GM19239 (cell line): ENCODE results near the gene ALK.

Experiments
- DNase-seq: peaks from one replicate; pipeline ENCODE4 v3.0.0; 2011; ENCODE audit warnings: low spot score; ENCODE audit not compliant: insufficient read length
- FAIRE-seq: peaks from 2 replicates; lab custom pipeline; 2011; peaks lifted over from hg19 to GRCh38; lab: Jason Lieb, UNC

ALK gene

DNA sequence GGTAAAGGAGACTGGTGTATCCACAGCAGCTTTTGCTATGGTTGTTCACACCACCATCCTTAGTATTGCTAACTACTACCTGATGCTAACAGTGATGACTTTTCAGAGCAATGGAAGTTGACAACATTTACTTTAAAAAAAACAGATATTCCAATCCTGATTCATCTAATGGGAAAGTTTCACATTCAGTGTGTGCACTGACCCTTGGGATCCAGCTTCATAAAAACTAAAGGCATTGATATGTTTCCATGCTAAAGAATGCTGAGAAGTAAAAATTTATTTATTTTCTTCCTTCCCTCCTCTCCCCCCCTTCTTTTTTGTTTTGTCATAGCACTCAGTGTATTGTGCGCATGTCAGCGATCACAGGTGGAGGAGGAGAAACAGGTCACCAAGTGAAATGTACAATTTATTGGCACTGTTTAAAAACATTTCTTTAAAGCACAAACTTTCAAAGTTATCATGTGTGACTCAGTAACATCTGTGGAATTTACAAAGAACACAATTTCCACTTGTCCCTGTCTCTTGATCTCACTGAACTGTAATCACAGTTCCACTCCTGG, 229.9 kb downstream of the ALK start:
- no peak for DNase-seq
- FAIRE-seq = no peak

DNA sequence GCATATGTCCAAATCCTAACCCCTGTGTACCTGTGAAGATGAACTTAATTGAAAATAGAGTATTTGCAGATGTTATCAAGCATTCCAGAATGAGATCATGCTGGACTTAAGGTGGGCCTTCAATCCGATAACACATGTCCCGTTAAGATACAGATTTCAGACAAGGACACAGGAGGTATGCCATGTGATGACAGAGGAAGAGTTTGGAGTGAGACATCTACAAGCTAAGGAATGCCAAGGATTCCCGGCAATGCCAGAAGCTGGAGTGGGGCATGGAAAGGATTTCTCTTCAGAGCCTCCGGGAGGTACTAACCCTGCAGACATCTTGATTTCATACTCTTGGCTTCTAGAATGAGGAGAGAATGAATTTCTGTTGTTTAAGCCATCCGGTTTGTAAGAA, 231.7 kb downstream of the ALK start:
- DNase-seq = no peak
- FAIRE-seq = no peak

DNA sequence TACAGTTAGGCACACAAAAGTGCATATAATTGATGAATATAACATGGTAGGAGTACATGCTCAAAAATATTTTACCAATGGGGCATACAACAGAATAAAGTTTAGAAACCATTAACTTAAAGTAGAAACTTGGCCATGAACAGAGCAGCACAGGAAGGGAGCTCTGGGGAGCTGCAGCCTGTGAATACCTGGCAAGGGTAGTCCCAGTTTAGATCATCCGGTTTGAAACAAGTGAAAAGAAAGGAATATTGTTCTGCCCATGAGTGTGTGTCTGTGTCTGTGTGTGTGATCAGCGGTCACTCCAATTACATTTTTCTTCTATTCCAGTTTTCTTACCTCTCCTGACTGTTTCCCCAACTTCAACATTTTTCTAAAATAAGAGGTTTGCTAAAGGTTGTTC, 233.0 kb downstream of the ALK start:
- DNase-seq (no peak), FAIRE-seq (no peak)

- no peak for FAIRE-seq
These were observed 234.3 kb downstream of the ALK start for GRCh38 chr2:29687121-29687520.

GRCh38 chr2:29676886-29677453, 244.4 kb downstream of the ALK start:
- DNase-seq (no peak), FAIRE-seq (no peak)

More at GRCh38 chr2:29687121-29687520, 234.3 kb downstream of the ALK start:
- no peak for DNase-seq

- FAIRE-seq = no peak
- DNase-seq = no peak
These were observed 256.8 kb downstream of the ALK start for GRCh38 chr2:29664578-29664977.

- no peak for FAIRE-seq
- DNase-seq = no peak
These were observed 258.1 kb downstream of the ALK start for GRCh38 chr2:29663268-29663667.

- DNase-seq (no peak), FAIRE-seq (no peak)
These were observed 258.5 kb downstream of the ALK start for GRCh38 chr2:29662861-29663260.

DNA sequence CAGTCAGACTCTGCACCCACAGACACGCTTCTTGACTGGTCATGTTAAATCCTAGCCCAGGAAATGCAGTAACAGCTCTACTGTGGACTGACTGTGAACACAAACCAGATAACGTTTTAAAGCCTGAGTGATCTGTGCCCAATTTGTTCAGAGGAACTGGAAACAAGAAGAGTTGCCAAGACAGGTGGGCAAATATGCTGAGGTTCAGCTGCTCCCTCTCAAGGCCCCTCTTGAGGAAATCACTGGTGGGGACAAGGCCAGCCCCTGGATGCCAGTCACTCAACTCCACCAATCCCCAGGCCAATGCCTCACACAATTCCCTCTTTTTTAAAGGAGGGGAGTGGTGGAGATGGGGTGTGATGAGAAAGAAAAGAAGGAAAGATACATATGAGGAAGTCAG, 261.2 kb downstream of the ALK start:
- no peak for FAIRE-seq
- DNase-seq = no peak

GRCh38 chr2:29659178-29659577, 262.2 kb downstream of the ALK start:
- FAIRE-seq = no peak
- no peak for DNase-seq

GRCh38 chr2:29657674-29658073, 263.7 kb downstream of the ALK start:
- FAIRE-seq (no peak), DNase-seq (no peak)

- no peak for DNase-seq
- FAIRE-seq = no peak
These were observed 265.8 kb downstream of the ALK start for GRCh38 chr2:29655391-29656086.

GRCh38 chr2:29650631-29651097, 270.7 kb downstream of the ALK start:
- FAIRE-seq (no peak), DNase-seq (no peak)

DNA sequence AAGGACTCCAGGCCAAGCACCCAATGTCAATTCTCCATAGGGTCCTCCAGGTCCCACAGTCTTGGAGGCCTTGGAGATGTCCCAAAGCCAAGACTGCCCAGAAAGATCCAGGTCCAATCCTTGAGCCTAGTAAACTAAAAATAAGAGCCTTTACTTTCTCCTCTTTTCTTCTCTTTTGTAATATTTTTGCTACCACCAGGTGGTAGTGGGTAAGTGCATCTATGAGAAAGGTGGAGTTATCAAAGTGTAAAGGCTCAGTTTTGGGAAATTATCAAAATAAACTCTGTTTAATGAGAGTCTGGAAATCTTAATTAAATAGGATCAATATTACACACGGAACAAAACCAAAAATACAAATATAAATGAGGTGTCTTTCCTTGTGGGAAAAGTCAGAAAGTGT, 276.4 kb downstream of the ALK start:
- no peak for DNase-seq
- FAIRE-seq = no peak

DNA sequence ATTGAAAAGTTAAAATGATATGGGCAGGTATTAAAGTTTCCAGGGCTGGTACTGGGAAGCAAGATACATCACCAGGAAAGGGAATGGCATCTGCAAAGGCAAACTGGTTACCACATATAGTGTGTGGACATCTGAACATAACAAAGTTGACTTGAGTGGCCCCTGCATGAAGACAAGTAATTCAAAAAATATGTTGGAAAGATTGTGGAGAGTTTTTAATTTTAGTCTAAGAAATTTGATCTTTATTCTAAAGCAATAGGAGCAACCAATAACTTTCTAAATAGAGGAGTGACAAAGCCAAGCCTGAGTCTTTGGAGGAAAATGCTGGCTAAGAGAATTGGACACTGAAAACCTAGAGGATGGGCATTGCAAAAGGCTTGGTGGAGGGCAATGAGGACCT, 278.2 kb downstream of the ALK start:
- no peak for DNase-seq
- no peak for FAIRE-seq

DNA sequence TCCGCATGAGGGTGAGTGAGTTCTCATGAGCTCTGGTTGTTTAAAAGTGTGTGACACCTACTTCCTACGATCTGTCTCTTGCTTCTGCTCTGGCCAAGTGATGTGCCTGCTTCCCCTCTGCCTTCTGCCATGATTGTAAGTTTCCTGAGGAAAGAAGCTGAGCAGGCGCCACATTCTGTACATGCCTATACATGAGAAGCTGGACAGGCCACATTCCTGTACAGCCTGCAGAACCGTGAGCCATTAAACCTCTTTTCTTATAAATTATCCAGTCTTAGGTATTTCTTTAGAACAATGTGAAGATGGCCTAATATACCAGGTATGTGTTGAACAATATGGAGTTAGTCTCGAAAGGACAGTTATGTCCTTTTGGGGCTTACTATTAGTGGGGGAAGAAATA, 281.0 kb downstream of the ALK start:
- DNase-seq = no peak
- FAIRE-seq = no peak

DNA sequence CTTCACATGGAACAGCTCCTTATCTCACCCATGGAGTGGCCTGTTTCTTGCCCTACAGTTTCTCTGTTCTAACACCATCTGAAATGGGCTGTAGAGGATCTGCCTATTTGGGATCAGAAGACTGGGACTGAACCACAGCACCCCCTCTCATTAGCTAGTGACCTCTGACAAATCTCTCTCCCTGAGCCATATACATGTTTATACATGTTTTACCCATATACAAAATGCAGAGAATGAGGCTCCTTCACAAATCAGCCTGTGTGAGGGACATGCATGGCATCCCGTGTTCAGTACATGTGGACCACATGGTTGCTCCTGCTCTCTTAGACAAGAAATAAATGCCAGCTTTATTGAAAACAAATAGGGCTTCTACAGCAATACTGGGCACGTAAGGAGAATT, 282.7 kb downstream of the ALK start:
- no peak for FAIRE-seq
- DNase-seq = no peak

- no peak for FAIRE-seq
These were observed 286.5 kb downstream of the ALK start for GRCh38 chr2:29634916-29635315.

DNA sequence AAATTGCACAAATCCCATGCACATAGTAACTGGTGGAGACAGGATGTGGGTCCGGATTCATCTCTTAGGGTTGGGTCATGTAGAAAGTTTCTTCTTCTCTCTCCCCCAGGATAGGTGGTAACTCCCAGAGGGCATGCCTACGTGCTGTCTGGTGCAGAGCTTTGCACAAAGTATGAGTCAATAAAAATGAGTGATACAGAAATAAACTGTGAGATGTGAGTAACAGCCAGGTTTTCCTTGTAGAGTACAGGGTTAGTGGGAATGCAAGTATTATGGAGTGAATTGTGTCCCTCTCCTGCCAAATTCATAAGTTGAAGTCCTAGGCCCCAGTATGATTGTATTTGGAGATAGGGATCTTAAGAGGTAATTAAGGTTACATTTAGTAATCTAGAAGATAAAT, 289.4 kb downstream of the ALK start:
- FAIRE-seq = no peak
- DNase-seq = no peak

More at GRCh38 chr2:29634916-29635315, 286.5 kb downstream of the ALK start:
- no peak for DNase-seq

DNA sequence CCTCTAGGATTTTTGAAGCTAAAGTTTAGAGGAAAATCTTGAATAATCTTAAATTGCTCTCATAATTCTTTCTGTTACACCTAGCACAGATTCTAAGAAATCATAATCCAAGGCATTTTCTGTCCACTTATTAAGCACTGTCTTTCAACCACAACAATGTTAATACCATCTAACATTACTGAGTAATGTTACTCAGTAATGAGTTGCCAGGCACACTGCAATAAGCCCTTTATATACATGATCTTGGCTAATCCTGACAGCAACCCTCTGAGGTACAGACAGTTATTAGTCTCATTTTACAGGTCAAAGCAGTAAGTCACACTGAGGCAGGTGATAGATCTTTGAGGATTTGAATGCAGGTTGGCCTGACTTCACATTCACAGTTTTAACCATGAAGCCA, 291.9 kb downstream of the ALK start:
- FAIRE-seq (no peak), DNase-seq (no peak)

- no peak for DNase-seq
- FAIRE-seq = no peak
These were observed 292.5 kb downstream of the ALK start for GRCh38 chr2:29628862-29629261.
